ENCODE results near the gene NGFR.

Gene NGFR

DNA sequence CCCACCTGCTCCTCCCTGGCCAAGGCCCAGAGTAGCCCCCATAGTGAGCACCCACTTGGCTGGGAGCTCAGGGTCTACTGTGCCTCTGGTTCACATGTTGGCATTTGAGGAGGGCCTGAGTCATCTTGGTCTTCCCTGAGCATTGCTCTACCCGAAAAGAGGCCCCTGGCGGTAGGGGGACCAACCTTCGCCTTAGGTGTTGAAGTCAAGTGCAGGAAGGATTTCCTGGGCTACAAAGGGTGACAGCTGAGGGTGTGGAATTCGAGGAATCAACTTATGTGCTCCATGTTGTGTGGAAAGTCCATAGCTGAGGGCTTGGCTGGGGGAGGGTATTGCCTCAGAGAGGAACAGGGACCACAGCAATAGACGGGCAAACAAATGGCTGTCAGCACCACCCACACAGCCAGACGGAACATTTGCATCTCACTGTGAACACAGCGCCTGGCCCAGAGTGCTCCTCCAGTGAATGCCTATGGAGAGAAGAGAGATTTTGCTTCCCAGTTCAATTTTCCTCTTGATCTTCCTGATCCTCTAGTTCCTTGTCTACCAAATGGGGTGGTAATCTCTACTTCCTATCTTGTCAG, 35.6 kb upstream of the NGFR start:
- Histone ChIP-seq H3K27me3 (ENCODE audit: insufficient read depth, low read length) (peaks cover 54% of the 10 kb centered on the region), H2AFZ (ENCODE audit: low read depth, low read length) (no peak overlapping the region), H3K36me3 (ENCODE audit: insufficient read depth, low read length) (no peaks in the 10 kb centered on the region), H3K9me3 (ENCODE audit: low read length) (peaks cover 4% of the 10 kb centered on the region), H3K4me3 (ENCODE audit: low read length) (no peak overlapping the region), H3K4me1 (ENCODE audit: insufficient read depth, low read length) (peaks cover 2% of the 10 kb centered on the region)

DNA sequence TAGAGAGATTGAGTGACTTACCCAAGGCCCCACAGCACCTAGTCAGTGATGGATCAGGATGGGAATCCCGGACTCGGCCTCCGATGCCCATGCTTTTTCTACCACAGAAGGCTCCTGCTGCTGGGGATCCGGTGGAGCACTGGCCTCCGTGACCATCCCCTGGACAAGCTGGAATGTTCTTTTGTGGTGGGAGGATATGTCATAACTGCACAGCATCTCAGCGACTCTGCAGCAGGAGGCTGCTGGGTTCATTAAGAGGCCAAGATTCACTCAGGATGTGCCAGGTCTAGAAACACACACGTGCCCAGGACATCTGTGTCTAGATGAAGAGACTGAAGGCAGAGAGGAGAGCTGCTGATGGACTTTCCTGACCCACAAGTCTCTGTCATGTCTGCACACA, 34.7 kb upstream of the NGFR start:
- H3K4me1 ChIP-seq (ENCODE audit: insufficient read depth, low read length): no peaks in the 10 kb centered on the region
- no peaks in the 10 kb centered on the region for H3K36me3 ChIP-seq (ENCODE audit: insufficient read depth, low read length)
- no peak overlapping the region for H2AFZ ChIP-seq (ENCODE audit: low read depth, low read length)
- H3K27me3 ChIP-seq (ENCODE audit: insufficient read depth, low read length): peaks cover 52% of the 10 kb centered on the region
- H3K9me3 ChIP-seq (ENCODE audit: low read length): peaks cover 4% of the 10 kb centered on the region
- H3K4me3 ChIP-seq (ENCODE audit: low read length): no peak overlapping the region

DNA sequence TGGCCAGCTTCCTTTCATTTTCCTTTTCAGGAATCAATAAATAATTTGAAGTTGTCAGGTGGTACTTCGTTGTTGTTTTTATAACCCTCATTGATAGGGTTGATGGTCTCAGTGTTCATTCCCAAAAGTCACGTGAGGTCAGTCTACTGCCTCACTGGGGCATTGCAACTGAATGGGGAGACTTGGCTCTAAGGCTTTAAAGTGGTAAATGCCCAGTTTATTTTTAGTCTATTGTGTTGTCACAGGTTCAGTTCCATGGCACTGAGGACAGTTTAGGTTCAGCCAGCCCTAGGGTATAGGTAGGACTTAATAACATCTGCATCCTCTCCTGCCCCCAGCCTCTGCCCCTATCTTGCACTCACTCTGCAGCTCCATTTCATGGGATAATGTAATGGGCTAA, 33.5 kb upstream of the NGFR start:
- peaks cover 51% of the 10 kb centered on the region for H3K27me3 ChIP-seq (ENCODE audit: insufficient read depth, low read length)
- no peak overlapping the region for H3K4me3 ChIP-seq (ENCODE audit: low read length)
- H3K4me1 ChIP-seq (ENCODE audit: insufficient read depth, low read length): no peaks in the 10 kb centered on the region

DNA sequence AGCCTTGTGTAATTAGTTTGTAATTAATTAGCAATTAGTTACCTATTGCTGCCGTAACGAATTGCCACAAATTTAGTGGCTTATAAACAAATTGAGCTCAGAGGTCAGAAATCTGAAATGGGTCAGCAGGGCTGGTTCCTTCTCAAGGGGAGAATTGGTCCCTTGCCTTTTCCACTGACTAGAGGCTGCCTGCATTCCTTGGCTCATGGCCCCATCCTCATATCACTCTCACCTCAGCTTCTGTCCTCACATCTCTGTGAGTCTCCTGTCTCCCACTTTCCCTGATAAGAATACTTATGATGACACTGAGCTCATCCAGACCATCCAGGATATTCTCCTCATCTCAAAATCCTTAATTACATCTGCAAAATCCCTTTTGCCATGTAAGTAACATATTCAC, 31.0 kb upstream of the NGFR start:
- H3K27me3 ChIP-seq (ENCODE audit: insufficient read depth, low read length): peaks cover 50% of the 10 kb centered on the region
- no peak overlapping the region for H2AFZ ChIP-seq (ENCODE audit: low read depth, low read length)
- H3K4me1 ChIP-seq (ENCODE audit: insufficient read depth, low read length): no peaks in the 10 kb centered on the region
- H3K9me3 ChIP-seq (ENCODE audit: low read length): peaks cover 4% of the 10 kb centered on the region
- H3K36me3 ChIP-seq (ENCODE audit: insufficient read depth, low read length): no peaks in the 10 kb centered on the region
- no peak overlapping the region for H3K4me3 ChIP-seq (ENCODE audit: low read length)

More for the DNA sequence above, 33.5 kb upstream of the NGFR start:
- Histone ChIP-seq H3K9me3 (ENCODE audit: low read length) (peaks cover 4% of the 10 kb centered on the region), H3K36me3 (ENCODE audit: insufficient read depth, low read length) (no peaks in the 10 kb centered on the region), H2AFZ (ENCODE audit: low read depth, low read length) (no peak overlapping the region)

DNA sequence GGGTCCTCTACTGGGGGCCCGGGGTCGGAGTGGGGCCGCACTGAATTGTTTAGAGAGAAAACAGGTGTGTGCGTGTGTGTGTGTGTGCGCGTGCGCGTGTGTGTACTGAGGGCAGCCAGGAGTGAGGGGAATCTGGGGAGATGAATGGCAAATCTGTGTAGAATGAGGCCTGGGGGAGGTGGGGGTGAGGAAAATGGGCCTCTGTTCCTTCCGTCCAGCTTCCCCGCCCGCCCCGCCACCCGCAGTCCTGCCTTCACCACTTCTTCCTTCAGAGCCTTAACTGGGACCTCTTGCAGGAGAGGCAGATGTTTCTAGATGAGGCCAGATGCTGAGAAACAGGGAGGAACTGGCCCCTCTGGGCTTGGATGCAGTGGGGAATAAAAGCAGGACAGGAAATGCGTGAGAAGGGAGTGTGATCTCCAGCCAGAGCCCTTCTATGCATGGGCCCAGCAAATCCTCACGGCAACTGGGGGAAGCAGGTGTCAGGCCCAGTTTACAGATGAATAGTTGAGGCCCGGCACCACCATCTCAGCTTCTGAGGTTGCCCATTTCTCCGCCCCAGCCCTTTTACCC, 29.7 kb upstream of the NGFR start:
- peaks cover 6% of the 10 kb centered on the region for H3K9me3 ChIP-seq (ENCODE audit: low read length)
- H2AFZ ChIP-seq (ENCODE audit: low read depth, low read length): no peak overlapping the region
- H3K27me3 ChIP-seq (ENCODE audit: insufficient read depth, low read length): peaks cover 50% of the 10 kb centered on the region
- no peak overlapping the region for H3K4me3 ChIP-seq (ENCODE audit: low read length)
- no peaks in the 10 kb centered on the region for H3K4me1 ChIP-seq (ENCODE audit: insufficient read depth, low read length)
- H3K36me3 ChIP-seq (ENCODE audit: insufficient read depth, low read length): no peaks in the 10 kb centered on the region

DNA sequence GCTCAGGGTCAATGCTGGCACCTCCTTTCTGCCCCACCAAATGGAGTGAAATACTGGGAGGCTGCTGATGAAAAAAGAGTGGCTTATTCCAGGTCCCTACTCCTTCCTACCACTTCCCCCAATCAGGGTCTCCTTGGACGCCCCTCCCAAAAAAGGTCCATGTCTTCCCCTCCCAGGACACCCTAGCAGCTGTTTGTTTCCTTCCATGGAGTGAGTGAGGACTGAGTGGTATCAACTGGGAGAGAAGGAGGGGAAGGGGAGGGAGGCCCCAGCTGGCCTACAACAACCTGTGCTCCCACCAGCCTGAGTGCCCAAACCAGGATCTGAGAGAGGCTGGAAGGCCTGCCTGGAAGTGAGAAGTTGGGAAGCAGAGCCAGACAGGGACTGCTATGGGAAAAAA, 28.7 kb upstream of the NGFR start:
- no peak overlapping the region for H2AFZ ChIP-seq (ENCODE audit: low read depth, low read length)
- H3K4me3 ChIP-seq (ENCODE audit: low read length): no peak overlapping the region
- H3K4me1 ChIP-seq (ENCODE audit: insufficient read depth, low read length): peaks cover 8% of the 10 kb centered on the region
- H3K27me3 ChIP-seq (ENCODE audit: insufficient read depth, low read length): peaks cover 51% of the 10 kb centered on the region
- no peaks in the 10 kb centered on the region for H3K36me3 ChIP-seq (ENCODE audit: insufficient read depth, low read length)
- peaks cover 6% of the 10 kb centered on the region for H3K9me3 ChIP-seq (ENCODE audit: low read length)

DNA sequence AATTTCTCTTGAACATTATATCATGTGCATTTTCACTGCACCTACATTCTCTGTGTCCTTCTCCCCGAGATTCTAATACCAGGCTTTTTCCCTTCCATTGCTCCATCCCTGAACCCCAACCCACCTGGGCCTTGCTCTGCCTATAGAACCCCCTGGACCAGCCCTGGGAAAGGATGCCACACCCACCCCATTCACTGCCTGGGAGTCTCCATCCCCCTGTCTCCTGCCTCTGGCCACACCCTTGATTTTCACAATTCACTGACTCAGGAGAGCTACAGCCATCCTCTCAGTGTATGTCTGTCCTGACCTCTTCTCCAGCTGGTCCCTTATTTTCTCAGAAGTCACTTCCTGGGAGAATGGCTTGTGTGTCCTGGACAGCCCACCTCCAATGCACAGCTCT, 27.9 kb upstream of the NGFR start:
- H2AFZ ChIP-seq (ENCODE audit: low read depth, low read length): no peak overlapping the region
- peaks cover 59% of the 10 kb centered on the region for H3K27me3 ChIP-seq (ENCODE audit: insufficient read depth, low read length)
- no peak overlapping the region for H3K4me3 ChIP-seq (ENCODE audit: low read length)
- H3K9me3 ChIP-seq (ENCODE audit: low read length): peaks cover 6% of the 10 kb centered on the region
- H3K36me3 ChIP-seq (ENCODE audit: insufficient read depth, low read length): no peaks in the 10 kb centered on the region
- H3K4me1 ChIP-seq (ENCODE audit: insufficient read depth, low read length): peaks cover 12% of the 10 kb centered on the region

DNA sequence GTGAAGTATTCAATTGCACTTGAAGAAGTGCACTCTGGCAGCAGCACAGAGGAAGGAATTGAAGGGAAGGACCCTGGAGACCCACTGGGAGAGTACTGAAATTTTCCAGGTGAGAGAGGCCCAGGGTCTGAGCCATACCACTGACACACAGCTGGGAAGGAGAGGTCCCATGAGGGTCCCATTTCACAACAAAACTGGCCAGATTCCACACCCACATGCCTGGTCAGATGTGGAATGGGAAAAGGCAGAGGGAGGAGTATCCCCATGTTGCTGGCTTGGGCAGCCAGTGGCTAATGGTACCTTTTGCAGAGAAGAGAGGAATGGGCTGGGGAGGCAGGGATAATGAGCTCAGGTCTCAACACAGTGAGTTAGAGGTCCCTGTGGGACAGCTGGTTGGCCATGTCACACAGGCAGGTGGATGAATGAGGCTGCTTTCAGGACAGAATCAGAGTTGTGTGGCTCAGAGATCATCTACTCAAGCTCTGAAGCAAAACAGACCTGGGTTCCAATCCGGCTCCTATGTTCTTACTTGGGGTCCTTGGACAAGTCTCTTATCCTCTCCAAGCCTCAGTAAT, 26.2 kb upstream of the NGFR start:
- H3K4me3 ChIP-seq (ENCODE audit: low read length): no peak overlapping the region
- peaks cover 2% of the 10 kb centered on the region for H3K9me3 ChIP-seq (ENCODE audit: low read length)
- H3K27me3 ChIP-seq (ENCODE audit: insufficient read depth, low read length): peaks cover 68% of the 10 kb centered on the region
- H3K4me1 ChIP-seq (ENCODE audit: insufficient read depth, low read length): peaks cover 12% of the 10 kb centered on the region
- no peaks in the 10 kb centered on the region for H3K36me3 ChIP-seq (ENCODE audit: insufficient read depth, low read length)
- no peak overlapping the region for H2AFZ ChIP-seq (ENCODE audit: low read depth, low read length)

DNA sequence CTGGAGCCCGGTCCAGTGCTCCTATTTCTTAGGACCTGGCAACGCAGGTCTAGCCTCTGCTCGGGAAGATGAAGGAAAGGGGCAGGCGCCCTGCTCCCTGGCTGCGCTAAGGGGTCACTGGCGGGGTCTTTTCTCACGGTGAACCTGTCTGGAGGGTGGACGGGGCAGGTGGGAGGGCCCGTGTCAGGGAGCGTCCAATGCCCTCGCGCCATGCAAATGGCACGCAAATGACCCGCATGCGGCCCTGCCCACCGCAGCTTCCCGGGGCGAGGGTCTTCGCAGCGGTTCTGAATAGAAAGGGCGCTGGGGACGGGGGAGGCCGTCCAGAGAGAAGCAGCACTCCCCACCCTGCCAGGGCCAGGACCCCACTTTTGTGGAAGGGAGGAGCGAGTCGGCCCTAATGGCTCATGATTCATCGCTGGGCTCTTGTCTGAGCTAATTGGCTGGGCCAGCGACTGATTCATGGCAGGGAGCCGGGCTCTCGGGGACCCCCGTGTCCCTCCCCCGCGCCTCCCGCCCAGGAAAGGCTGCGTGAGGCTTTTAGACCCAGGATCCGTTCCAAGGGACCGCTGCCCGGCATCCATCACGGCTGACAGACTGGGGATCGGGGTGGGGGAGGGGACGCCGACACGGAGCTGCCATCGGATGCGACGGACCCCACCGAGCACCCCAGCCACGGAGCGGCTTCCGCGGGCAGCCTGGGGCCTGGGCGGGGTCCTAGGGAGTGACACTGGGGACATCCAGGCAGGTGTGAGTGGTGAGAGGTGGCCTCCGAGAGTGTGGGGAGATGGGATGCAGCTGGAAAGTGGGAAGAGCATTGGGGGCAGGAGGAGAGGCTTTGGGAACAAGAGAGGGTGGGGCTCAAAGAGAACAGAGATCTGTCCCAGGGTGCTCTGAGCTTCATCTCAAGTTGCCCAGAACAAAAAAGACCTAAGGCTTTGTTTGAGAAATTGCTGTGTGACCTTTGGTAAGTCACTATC, 25.0 kb upstream of the NGFR start:
- Histone ChIP-seq H3K4me1 (ENCODE audit: insufficient read depth, low read length) (peaks cover 12% of the 10 kb centered on the region), H2AFZ (ENCODE audit: low read depth, low read length) (no peak overlapping the region), H3K36me3 (ENCODE audit: insufficient read depth, low read length) (no peaks in the 10 kb centered on the region), H3K27me3 (ENCODE audit: insufficient read depth, low read length) (peaks cover 76% of the 10 kb centered on the region), H3K9me3 (ENCODE audit: low read length) (peaks cover 3% of the 10 kb centered on the region), H3K4me3 (ENCODE audit: low read length) (no peak overlapping the region)

DNA sequence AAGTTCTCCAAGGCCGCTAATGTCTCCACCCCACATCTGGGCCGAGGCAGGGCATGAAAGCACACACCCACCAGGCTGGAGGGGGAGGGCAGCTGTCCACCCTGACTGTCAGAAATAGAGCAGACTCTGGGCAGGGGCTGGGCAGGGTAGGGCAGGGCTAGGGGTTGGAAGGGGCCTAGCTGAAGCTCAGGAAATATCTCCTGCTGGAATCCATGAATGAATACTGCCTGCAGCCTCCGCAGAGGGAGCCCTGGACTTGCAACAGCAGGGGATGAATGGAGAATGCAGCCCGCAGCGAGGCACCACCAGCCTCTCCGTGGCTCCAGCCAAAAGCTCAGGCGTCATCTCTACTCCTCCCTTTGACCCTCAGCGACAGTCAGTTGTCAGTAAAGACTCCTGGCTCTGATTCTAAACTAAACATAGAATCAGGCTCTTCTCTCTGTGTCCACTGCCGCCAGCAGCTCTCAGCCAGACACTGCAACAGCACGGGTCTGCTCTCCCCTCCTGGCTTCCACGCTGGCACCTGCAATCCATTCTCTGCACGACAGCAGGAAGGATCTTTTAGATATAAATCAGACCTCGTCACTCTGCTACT, 23.9 kb upstream of the NGFR start:
- Histone ChIP-seq H3K4me1 (ENCODE audit: insufficient read depth, low read length) (peaks cover 12% of the 10 kb centered on the region), H3K27me3 (ENCODE audit: insufficient read depth, low read length) (peaks cover 74% of the 10 kb centered on the region), H3K4me3 (ENCODE audit: low read length) (no peak overlapping the region)

DNA sequence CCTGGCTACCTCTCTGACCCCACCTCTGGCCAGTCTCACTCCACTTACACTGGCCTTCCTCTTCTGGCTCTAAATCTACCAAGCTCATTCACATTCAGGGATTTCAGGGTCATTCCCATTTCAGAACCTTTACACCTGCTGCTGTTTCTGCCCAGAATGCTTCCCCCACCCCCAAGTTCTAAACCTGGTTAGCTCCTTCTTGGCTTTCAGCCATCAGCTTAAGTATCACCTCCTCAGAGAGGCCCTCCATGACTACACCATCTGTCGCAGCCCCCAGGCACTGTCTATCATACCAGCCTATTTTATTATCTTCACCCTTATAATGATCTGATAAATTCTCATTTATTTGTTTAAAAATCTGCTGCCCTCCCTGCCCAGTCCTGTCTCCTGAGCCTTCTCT, 23.3 kb upstream of the NGFR start:
- Histone ChIP-seq H3K4me1 (ENCODE audit: insufficient read depth, low read length) (peaks cover 12% of the 10 kb centered on the region), H3K27me3 (ENCODE audit: insufficient read depth, low read length) (peaks cover 69% of the 10 kb centered on the region)

More for the DNA sequence above, 23.9 kb upstream of the NGFR start:
- Histone ChIP-seq H3K36me3 (ENCODE audit: insufficient read depth, low read length) (no peaks in the 10 kb centered on the region), H3K9me3 (ENCODE audit: low read length) (peaks cover 3% of the 10 kb centered on the region), H2AFZ (ENCODE audit: low read depth, low read length) (no peak overlapping the region)

DNA sequence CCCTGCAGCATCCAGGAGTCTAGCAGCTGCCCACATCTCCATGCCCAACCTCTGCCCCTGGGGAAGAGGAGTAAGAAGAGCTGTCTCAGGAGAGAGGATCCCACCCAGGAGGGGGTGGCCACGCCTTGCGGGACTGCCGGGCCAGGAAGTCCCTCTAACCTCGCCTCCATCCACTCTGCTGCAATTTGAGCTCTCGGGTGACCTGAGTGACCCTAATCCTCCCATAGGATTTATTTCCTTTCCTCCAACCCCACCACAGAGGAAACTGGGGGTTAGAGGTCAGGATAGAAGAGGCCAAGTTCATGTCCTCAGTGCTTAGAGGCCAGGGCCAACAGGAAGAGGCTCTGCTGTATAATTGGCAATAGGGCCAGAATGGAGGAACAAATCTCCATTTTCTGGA, 22.6 kb upstream of the NGFR start:
- Histone ChIP-seq H3K4me3 (ENCODE audit: low read length) (no peak overlapping the region), H3K36me3 (ENCODE audit: insufficient read depth, low read length) (no peaks in the 10 kb centered on the region), H3K9me3 (ENCODE audit: low read length) (peaks cover 3% of the 10 kb centered on the region), H3K27me3 (ENCODE audit: insufficient read depth, low read length) (peaks cover 62% of the 10 kb centered on the region), H2AFZ (ENCODE audit: low read depth, low read length) (no peak overlapping the region), H3K4me1 (ENCODE audit: insufficient read depth, low read length) (peaks cover 12% of the 10 kb centered on the region)

More for the DNA sequence above, 23.3 kb upstream of the NGFR start:
- peaks cover 3% of the 10 kb centered on the region for H3K9me3 ChIP-seq (ENCODE audit: low read length)
- H3K4me3 ChIP-seq (ENCODE audit: low read length): no peak overlapping the region
- no peaks in the 10 kb centered on the region for H3K36me3 ChIP-seq (ENCODE audit: insufficient read depth, low read length)
- H2AFZ ChIP-seq (ENCODE audit: low read depth, low read length): no peak overlapping the region
